Endothelial cell of umbilical vein (primary cell): ENCODE measurements around the gene FOXP1. TPM values are rescaled to one million over a fixed set of nuclear protein-coding genes. Genes with fewer than 3 reads are reported as not detected.

Experiments
- BruUV-seq: library from RNA; stranded (reverse); fragments of 400-500 nt; replicated peaks from 2 replicates; lab custom pipeline; 2021; lab: Mats Ljungman, UMichigan
- CTCF ChIA-PET: fragments of 300-600, 350-600 bp; sonication (Branson Sonifier 250); formaldehyde crosslinking; loops from one replicate; lab custom pipeline; 2021; ENCODE audit warnings: antibody characterized with exemption, inconsistent platforms; lab: Charles Lee
- POLR2A ChIA-PET: fragments of 300-600, 350-600 bp; sonication (Branson Sonifier 250); formaldehyde crosslinking; loops from one replicate; lab custom pipeline; 2021; ENCODE audit warnings: antibody characterized with exemption, inconsistent platforms; lab: Charles Lee
- DNase-seq: peaks from one replicate; pipeline ENCODE4 v3.0.0-alpha.2; 2011; ENCODE audit warnings: low read depth, low spot score
- FAIRE-seq: peaks from 2 replicates; lab custom pipeline; 2011; peaks lifted over from hg19 to GRCh38; lab: Jason Lieb, UNC
- H2AFZ ChIP-seq: 2 replicates; pipeline ENCODE4 v1.6.0; 2012; ENCODE audit warnings: low read depth, low read length, control low read depth, inconsistent platforms
- H3K27ac ChIP-seq: 2 replicates; pipeline ENCODE4 v1.5.1; 2011; ENCODE audit warnings: low read depth, mild to moderate bottlenecking, control low read depth, low read length, moderate library complexity; ENCODE audit not compliant: insufficient read depth
- H3K27me3 ChIP-seq, 2 experiments: 2 replicates each; pipeline versions ENCODE4 v1.6.0 to v1.6.1; 2011; ENCODE audit warnings: low read length in 2 of 2, mixed read lengths in 1 of 2; ENCODE audit not compliant: control insufficient read depth in 2 of 2, insufficient read depth in 2 of 2
- H3K36me3 ChIP-seq, 2 experiments: 2 replicates in 1 of 2; 3 replicates in 1 of 2; pipeline ENCODE4 v1.5.1; 2011; ENCODE audit warnings: low read length in 2 of 2, mild to moderate bottlenecking in 1 of 2, moderate library complexity in 1 of 2; ENCODE audit not compliant: control insufficient read depth in 2 of 2, insufficient read depth in 2 of 2; ENCODE audit errors: extremely low read depth in 1 of 2
- H3K4me1 ChIP-seq: 3 replicates; pipeline ENCODE4 v1.5.1; 2011; ENCODE audit warnings: mild to moderate bottlenecking, low read length; ENCODE audit not compliant: control insufficient read depth, insufficient read depth; ENCODE audit errors: extremely low read depth
- H3K4me2 ChIP-seq: 2 replicates; pipeline ENCODE4 v1.6.1; 2011; ENCODE audit warnings: low read length, control low read depth, mixed read lengths; ENCODE audit not compliant: insufficient read depth
- H3K4me3 ChIP-seq, 3 experiments: fragments of 200-600 bp in 1 of 3; sonication (generic), shearing (Covaris generic) in 1 of 3; replicated peaks in 1 of 3; 2 replicates each; pipeline ENCODE4 v1.5.1; 2011 to 2016; ENCODE audit warnings: control low read depth in 3 of 3, low read length in 3 of 3, mild to moderate bottlenecking in 2 of 3, inconsistent platforms in 1 of 3, low read depth in 1 of 3, moderate library complexity in 1 of 3; ENCODE audit not compliant: insufficient read depth in 1 of 3
- H3K79me2 ChIP-seq: 2 replicates; pipeline ENCODE4 v1.6.0; 2012; ENCODE audit warnings: low read length, inconsistent platforms; ENCODE audit not compliant: control insufficient read depth, insufficient read depth
- H3K9ac ChIP-seq: replicated peaks from 2 replicates; pipeline ENCODE3; 2011; ENCODE audit warnings: low read length, control low read depth; ENCODE audit not compliant: insufficient read depth; ENCODE audit errors: extremely low read depth
- H3K9me1 ChIP-seq: replicated peaks from 3 replicates; pipeline ENCODE4 v1.6.0; 2011; ENCODE audit warnings: mild to moderate bottlenecking, low read length; ENCODE audit not compliant: control insufficient read depth, insufficient read depth; ENCODE audit errors: extremely low read depth
- H3K9me3 ChIP-seq: replicated peaks from 2 replicates; pipeline ENCODE4 v1.5.1; 2012; ENCODE audit warnings: low read length, inconsistent platforms; ENCODE audit not compliant: control insufficient read depth, insufficient read depth
- H4K20me1 ChIP-seq: replicated peaks from 2 replicates; pipeline ENCODE3; 2011; ENCODE audit warnings: mild to moderate bottlenecking, low read length; ENCODE audit not compliant: control insufficient read depth, insufficient read depth; ENCODE audit errors: extremely low read depth
- CTCF ChIP-seq, 2 donors: IDR thresholded peaks; 1 replicate in 1 of 2; 2 replicates in 1 of 2; pipeline ENCODE4 v1.5.1; 2011; ENCODE audit warnings: low read length in 2 of 2, mild to moderate bottlenecking in 2 of 2, moderate library complexity in 2 of 2, control low read depth in 1 of 2, inconsistent platforms in 1 of 2, low read depth in 1 of 2; ENCODE audit not compliant: insufficient read depth in 1 of 2; ENCODE audit errors: extremely low read depth in 1 of 2
- EZH2 ChIP-seq: IDR thresholded peaks from 2 replicates; pipeline ENCODE4 v1.6.1; 2012; ENCODE audit warnings: borderline replicate concordance, low read depth, mild to moderate bottlenecking, moderate library complexity, low read length, inconsistent platforms; ENCODE audit not compliant: severe bottlenecking
- FOS ChIP-seq: IDR thresholded peaks from 2 replicates; pipeline ENCODE4 v1.6.1; 2011; ENCODE audit warnings: mild to moderate bottlenecking, low read length, moderate library complexity, borderline replicate concordance; ENCODE audit not compliant: insufficient read depth
- GATA2 ChIP-seq: IDR thresholded peaks from 2 replicates; pipeline ENCODE4 v1.7.0; 2011; ENCODE audit warnings: low read depth, mild to moderate bottlenecking, moderate library complexity, mixed read lengths, low read length; ENCODE audit not compliant: insufficient read length, insufficient read depth
- JUN ChIP-seq: IDR thresholded peaks from 2 replicates; pipeline ENCODE4 v1.6.1; 2011; ENCODE audit warnings: borderline replicate concordance, low read depth; ENCODE audit not compliant: insufficient read length, insufficient read depth
- MAX ChIP-seq: IDR thresholded peaks from 2 replicates; pipeline ENCODE4 v1.6.1; 2011; ENCODE audit not compliant: insufficient read depth, insufficient read length
- MYC ChIP-seq: IDR thresholded peaks from one replicate; pipeline ENCODE4 v1.6.1; 2011; ENCODE audit warnings: mild to moderate bottlenecking, low read depth, low read length
- POLR2A ChIP-seq: IDR thresholded peaks from 2 replicates; pipeline ENCODE4 v1.6.1; 2012; ENCODE audit warnings: low read depth, mild to moderate bottlenecking, control low read depth, low read length
- POLR2AphosphoS5 ChIP-seq: IDR thresholded peaks from 2 replicates; pipeline ENCODE4 v1.6.1; 2012; ENCODE audit warnings: low read depth, mild to moderate bottlenecking, control low read depth, low read length, moderate library complexity; ENCODE audit not compliant: insufficient read depth
- dilution Hi-C: fragments of 300-500 bp; cut with MboI; formaldehyde crosslinking; loops from one replicate; pipeline ENCODE4 v1.15.0; 2019; ENCODE audit warnings: low sequenced_read_pairs; ENCODE audit not compliant: extremely low pct_ligation_motif_present
- intact Hi-C: fragments of 100-400 bp; cut with micrococcal nuclease; formaldehyde crosslinking; loops from one replicate; pipeline ENCODE4 v1.10.0; 2022
- polyA plus RNA-seq, 4 experiments: library from polyadenylated mRNA; depleted of rRNA in 3 of 4; stranded (reverse) in 3 of 4; unstranded in 1 of 4; fragments of >200 nt; gene quantifications; 2 replicates each; pipeline versions ENCODE4 v1.2.1 to v1.2.3, GENCODE V29; 2011 to 2012; ENCODE audit warnings: missing spikeins in 1 of 4
- total RNA-seq: library from RNA; stranded (reverse); gene quantifications from 2 replicates; pipeline ENCODE4 v1.2.3, GENCODE V29; 2021

FOXP1 gene
- total and polyA plus RNA-seq, 2 donors (not counting 3 experiments of a cell fraction or from before 2014, with no cell fraction given), result 41.0 to 107 TPM

GRCh38 chr3:71541313-71541712, 42.2 kb downstream of the FOXP1 start:
- H3K27me3 ChIP-seq, result no peaks in the 10 kb centered on the region
- no peaks in the 10 kb centered on the region for H3K9me1 ChIP-seq
- dilution Hi-C loops, result no loop called here
- intact Hi-C loops, result no loop called here
- H2AFZ ChIP-seq, result no peak overlapping the region
- no peaks in the 10 kb centered on the region for H3K79me2 ChIP-seq
- no peaks in the 10 kb centered on the region for H3K9me3 ChIP-seq
- BruUV-seq, result no TSS peak
- no peak overlapping the region for H3K27ac ChIP-seq
- ChIA-PET CTCF (no interaction called here), POLR2A (no interaction called here)
- H3K36me3 ChIP-seq, result no peaks in the 10 kb centered on the region
- DNase-seq, result peak; percentile 55
- H3K9ac ChIP-seq, result no peak overlapping the region
- no peak overlapping the region for H3K4me3 ChIP-seq
- no peak for FAIRE-seq
- no peak for TF ChIP-seq POLR2AphosphoS5
- no peak for TF ChIP-seq FOS
- no peak for TF ChIP-seq MAX
- no peak for TF ChIP-seq EZH2
- no peak for TF ChIP-seq MYC
- TF ChIP-seq JUN, result no peak
- no peak for TF ChIP-seq GATA2
- no peak for TF ChIP-seq CTCF (IDR thresholded peaks at IDR 0.05; ENCODE audit: extremely low read depth in 1 of 2, insufficient read depth in 1 of 2, low read depth in 1 of 2, low read length in 2 of 2)
- TF ChIP-seq POLR2A, result no peak
- no peak overlapping the region for H3K4me2 ChIP-seq
- no peaks in the 10 kb centered on the region for H4K20me1 ChIP-seq
- peaks cover 41% of the 10 kb centered on the region for H3K4me1 ChIP-seq
